ENCODE data around the gene ZNF605.

- no peak for TF ChIP-seq CTCF (IDR thresholded peaks at IDR 0.05)
- no peak for TF ChIP-seq POLR2AphosphoS5 (IDR thresholded peaks at IDR 0.05; ENCODE audit: low read depth, low read length)
- TF ChIP-seq TCF7L2 (IDR thresholded peaks at IDR 0.05; ENCODE audit: low read depth, low read length): no peak
Observed at GRCh38 chr12:132924356-132924755, 31.8 kb downstream of the ZNF605 start.

All from Panc1 (cell line).